Renal pelvis (tissue), 3 donors: Measurements from ENCODE around the gene ARMC10. TPM values are rescaled to one million over a fixed set of nuclear protein-coding genes. Genes with fewer than 3 reads are reported as not detected.

Source experiments
- polyA plus RNA-seq, 3 donors: library from polyadenylated mRNA; unstranded; fragments of 120-200 nt; gene quantifications; one replicate each; pipeline ENCODE4 v1.2.1, GENCODE V29; 2013; ENCODE audit not compliant: insufficient read length in 3 of 3

Gene ARMC10
- polyA plus RNA-seq, 3 donors: 48.4 to 56.4 (median 53.6) TPM

Other genes starting within 250 kb of the ARMC10 start
- 10 to 100 TPM; 58.4 to 82.9 (median 62.1) TPM for gene LRRC17, start 162.1 kb upstream of the ARMC10 start, polyA plus RNA-seq
- 1 to 10 TPM; 1.8 to 4.1 (median 3.5) TPM for gene FBXL13, start 344 bp upstream of the ARMC10 start, polyA plus RNA-seq
- gene NAPEPLD, start 74.0 kb downstream of the ARMC10 start, polyA plus RNA-seq: 10 to 100 TPM; 28.7 to 48.6 (median 45.2) TPM
- gene PMPCB, start 222.3 kb downstream of the ARMC10 start, polyA plus RNA-seq: 100 to 1,000 TPM in 1 of 3 donors, 10 to 100 TPM in 2; 91.8 to 103 (median 97.0) TPM